GM12801 (cell line): ENCODE results near the gene POSTN.

Source experiments
- CTCF ChIP-seq: IDR thresholded peaks from one replicate; pipeline ENCODE4 v1.5.1; 2011; ENCODE audit warnings: control low read depth; ENCODE audit not compliant: insufficient read length; ENCODE audit errors: extremely low read depth

Gene POSTN

GRCh38 chr13:37632294-37632693 is 33.7 kb upstream of the POSTN start:
- TF ChIP-seq CTCF: no peak

- no peak for TF ChIP-seq CTCF
These were observed 28.9 kb upstream of the POSTN start for GRCh38 chr13:37627428-37627827.

- no peak for TF ChIP-seq CTCF
These were observed 23.3 kb upstream of the POSTN start for GRCh38 chr13:37621811-37622361.

- TF ChIP-seq CTCF: no peak
These were observed 20.0 kb upstream of the POSTN start for GRCh38 chr13:37618554-37618953.

- no peak for TF ChIP-seq CTCF
These were observed 18.6 kb upstream of the POSTN start for GRCh38 chr13:37617173-37617572.

GRCh38 chr13:37616131-37616530 is 17.6 kb upstream of the POSTN start:
- TF ChIP-seq CTCF: no peak

GRCh38 chr13:37615276-37615675 is 16.7 kb upstream of the POSTN start:
- no peak for TF ChIP-seq CTCF

GRCh38 chr13:37613638-37614037 is 15.1 kb upstream of the POSTN start:
- TF ChIP-seq CTCF: no peak
